Cardiac fibroblast (primary cell): ENCODE measurements around the gene TLCD3B.

Experiments
- DNase-seq, 2 donors: peaks; one replicate each; pipeline versions ENCODE4 v3.0.0 to v3.0.0-alpha.2; 2010; ENCODE audit warnings: low read depth in 2 of 2
- H3K4me3 ChIP-seq, 2 donors: replicated peaks in 1 of 2; 1 replicate in 1 of 2; 2 replicates in 1 of 2; pipeline ENCODE4 v1.5.1; 2011; ENCODE audit warnings: low read depth in 2 of 2, low read length in 2 of 2, mild to moderate bottlenecking in 2 of 2, moderate library complexity in 1 of 2
- CTCF ChIP-seq: IDR thresholded peaks from one replicate; pipeline ENCODE4 v1.5.1; 2011; ENCODE audit warnings: low read depth, mild to moderate bottlenecking, low read length, inconsistent platforms

TLCD3B gene

DNA sequence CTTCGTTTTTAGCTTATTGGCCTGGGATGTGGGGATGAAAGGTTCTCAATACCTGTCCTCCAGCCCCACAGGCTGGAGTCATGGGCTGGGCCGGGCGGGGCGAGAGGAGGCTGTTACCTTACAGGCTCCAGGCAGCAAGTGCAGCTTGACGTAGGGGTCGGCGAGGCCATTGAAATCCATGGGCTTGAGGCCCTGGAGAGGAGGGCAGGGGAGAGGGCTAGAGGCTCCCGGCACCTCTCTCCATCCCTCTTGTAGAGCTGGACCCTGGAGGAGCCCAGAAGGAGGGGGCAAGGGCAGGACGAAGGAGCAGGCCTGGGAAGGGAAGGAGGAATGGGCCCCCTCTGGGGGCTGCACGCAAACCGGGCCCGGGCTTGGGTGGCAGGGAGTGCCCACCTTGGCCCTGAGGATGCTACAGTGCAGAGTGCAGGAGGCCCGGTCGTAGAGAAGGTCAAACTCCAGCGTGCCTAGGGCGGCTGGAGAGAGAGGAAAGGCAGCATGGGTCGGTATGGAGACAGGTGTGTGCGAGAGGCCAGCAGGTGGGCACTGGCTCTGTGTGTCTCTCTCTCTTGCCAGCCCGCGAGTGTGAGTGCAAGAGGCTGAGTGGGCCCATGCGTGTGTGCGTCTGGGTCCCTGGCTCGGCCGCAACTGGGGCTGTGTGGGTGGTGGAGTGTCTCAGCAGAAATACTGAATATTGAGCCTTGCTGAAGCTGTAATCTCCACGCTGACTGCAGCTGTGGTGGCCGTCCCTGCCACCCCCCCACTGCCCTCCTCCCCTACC, 21.8 kb downstream of the TLCD3B start:
- no peak for TF ChIP-seq CTCF
- no peak overlapping the region for H3K4me3 ChIP-seq
- DNase-seq, result no peak

DNA sequence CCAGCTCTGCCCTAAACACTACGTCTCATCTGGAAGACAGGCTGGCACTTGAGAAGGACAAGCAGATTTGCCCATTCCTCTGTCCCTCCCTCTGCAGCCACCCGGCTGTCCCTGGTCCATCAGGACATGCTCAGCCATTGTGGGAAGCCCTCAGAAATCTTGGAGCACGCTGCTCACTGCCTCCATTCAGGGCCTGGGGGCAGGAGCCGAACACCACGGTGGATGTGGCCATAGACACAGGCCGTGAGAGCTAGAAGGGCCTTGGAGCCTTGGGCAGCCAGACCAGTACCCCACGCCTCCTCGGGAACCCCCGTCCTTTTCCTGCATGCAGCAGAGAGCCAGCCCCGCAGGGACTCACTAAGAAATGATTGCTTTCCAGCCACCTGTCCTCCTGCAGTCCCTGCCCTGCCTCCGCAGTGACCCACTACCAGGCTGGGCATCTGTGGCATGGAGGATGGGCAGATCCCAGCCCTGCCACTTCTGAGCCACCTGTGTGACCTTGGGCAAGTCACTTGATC, 23.6 kb downstream of the TLCD3B start:
- no peak for TF ChIP-seq CTCF
- no peak for DNase-seq
- no peak overlapping the region for H3K4me3 ChIP-seq

DNA sequence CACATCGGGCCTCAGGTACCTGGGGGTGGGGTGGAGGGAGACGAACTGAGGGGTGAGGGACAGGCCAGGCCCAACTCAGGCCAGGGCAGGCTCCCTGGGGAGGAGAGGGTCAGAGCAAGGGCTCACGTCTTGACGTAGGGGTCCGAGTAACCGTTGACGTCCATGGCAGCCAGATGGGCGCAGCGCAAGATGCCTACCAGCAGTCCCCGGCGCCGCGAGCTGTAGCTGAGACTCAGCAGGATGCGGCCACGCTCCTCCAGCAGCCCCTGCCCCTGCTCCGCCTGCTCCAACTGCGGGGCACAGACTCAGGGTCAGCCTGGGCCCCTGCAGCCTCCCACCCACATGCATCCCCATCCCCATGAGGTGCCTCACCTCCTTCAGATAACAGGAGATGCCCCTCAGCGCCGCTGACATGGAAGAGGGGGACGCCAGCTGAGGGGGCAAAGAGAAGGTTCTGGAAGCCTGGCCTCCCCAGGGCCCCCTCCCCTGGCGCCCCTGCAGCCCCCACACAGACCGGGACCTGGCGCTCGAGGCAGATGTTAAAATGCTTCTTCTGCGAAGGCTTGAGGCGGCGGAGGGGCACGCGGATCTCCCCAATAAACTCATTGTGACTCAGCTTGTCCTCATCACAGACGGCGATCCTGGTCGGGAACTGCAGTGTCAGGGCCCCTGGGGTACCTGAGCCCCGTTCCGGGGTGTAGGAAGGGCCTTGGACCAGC, 24.3 kb downstream of the TLCD3B start:
- DNase-seq, result no peak
- no peak overlapping the region for H3K4me3 ChIP-seq
- TF ChIP-seq CTCF, result no peak

GRCh38 chr16:30006095-30006473, 25.0 kb downstream of the TLCD3B start:
- H3K4me3 ChIP-seq, result no peak overlapping the region
- TF ChIP-seq CTCF, result no peak
- DNase-seq, result no peak

GRCh38 chr16:30005341-30006094, 25.6 kb downstream of the TLCD3B start:
- peak; percentile 88 for TF ChIP-seq CTCF
- no peak overlapping the region for H3K4me3 ChIP-seq
- DNase-seq, result peak; percentile 52 to 59

GRCh38 chr16:30004811-30005242, 26.2 kb downstream of the TLCD3B start:
- no peak for DNase-seq
- TF ChIP-seq CTCF, result no peak
- no peak overlapping the region for H3K4me3 ChIP-seq
